HepG2 (cell line): Measurements from ENCODE around the gene SGCE. TPM values are rescaled to one million over a fixed set of nuclear protein-coding genes. Genes with fewer than 3 reads are reported as not detected.
A peak's percentile ranks its signal among the peaks of the same experiment; 100 is the strongest.

Source experiments
- ATF7-NPFF ChIP-seq: sonication (generic); formaldehyde crosslinking; IDR thresholded peaks from 2 replicates; pipeline ENCODE4 v1.8.1; 2023; ENCODE audit warnings: mild to moderate bottlenecking, low read depth, missing genetic modification reagents, moderate library complexity
- HNRNPK ChIP-seq: fragments of 200-400 bp; formaldehyde crosslinking; IDR thresholded peaks from 2 replicates; pipeline ENCODE4 v1.6.1; 2018; ENCODE audit warnings: low read length, low read depth, moderate library complexity, mild to moderate bottlenecking; ENCODE audit not compliant: poor library complexity, severe bottlenecking
- IRX3 ChIP-seq: sonication (generic); formaldehyde crosslinking; IDR thresholded peaks from 2 replicates; pipeline ENCODE4 v1.8.1; 2023; ENCODE audit warnings: mild to moderate bottlenecking, low read depth, missing genetic modification reagents, borderline replicate concordance
- MBD4 ChIP-seq: IDR thresholded peaks from 2 replicates; pipeline ENCODE4 v1.6.1; 2012; ENCODE audit warnings: low read length, inconsistent platforms, borderline replicate concordance
- MED13 ChIP-seq: sonication (generic); formaldehyde crosslinking; IDR thresholded peaks from 2 replicates; pipeline ENCODE4 v1.5.0; 2020; ENCODE audit warnings: missing genetic modification reagents
- NAIF1 ChIP-seq: sonication (generic); formaldehyde crosslinking; IDR thresholded peaks from 2 replicates; pipeline ENCODE4 v1.5.0; 2020; ENCODE audit warnings: mild to moderate bottlenecking, missing genetic modification reagents, borderline replicate concordance
- NR2C2 ChIP-seq: sonication (generic); formaldehyde crosslinking; IDR thresholded peaks from 2 replicates; pipeline ENCODE4 v1.4.0; 2020; ENCODE audit warnings: missing genetic modification reagents, mild to moderate bottlenecking, moderate library complexity, borderline replicate concordance
- REPIN1 ChIP-seq: sonication (generic); formaldehyde crosslinking; IDR thresholded peaks from 2 replicates; pipeline ENCODE4 v1.8.0; 2022; ENCODE audit warnings: missing genetic modification reagents, low read depth, mild to moderate bottlenecking, borderline replicate concordance
- SIX1 ChIP-seq: sonication (generic); formaldehyde crosslinking; IDR thresholded peaks from 2 replicates; pipeline ENCODE4 v1.4.0; 2020; ENCODE audit warnings: missing genetic modification reagents, borderline replicate concordance
- TAF1 ChIP-seq: sonication (generic); formaldehyde crosslinking; IDR thresholded peaks from 2 replicates; pipeline ENCODE4 v1.4.0; 2020; ENCODE audit warnings: missing genetic modification reagents
- YEATS4 ChIP-seq: sonication (generic); formaldehyde crosslinking; IDR thresholded peaks from 2 replicates; pipeline ENCODE4 v1.4.0; 2020; ENCODE audit warnings: missing genetic modification reagents, borderline replicate concordance
- ZHX2 ChIP-seq, 2 experiments: sonication (generic) in 1 of 2; formaldehyde crosslinking in 1 of 2; IDR thresholded peaks; 2 replicates each; pipeline versions ENCODE4 v1.6.1 to v1.9.0; 2014 to 2022; ENCODE audit warnings: antibody characterized with exemption in 1 of 2, borderline replicate concordance in 1 of 2, inconsistent platforms in 1 of 2, low read depth in 1 of 2, missing genetic modification reagents in 1 of 2
- ZMYM4 ChIP-seq: sonication (generic); formaldehyde crosslinking; IDR thresholded peaks from 2 replicates; pipeline ENCODE4 v1.8.1; 2023; ENCODE audit warnings: mild to moderate bottlenecking, missing genetic modification reagents
- ZNF121 ChIP-seq: sonication (generic); formaldehyde crosslinking; IDR thresholded peaks from 2 replicates; pipeline ENCODE4 v1.5.0; 2020; ENCODE audit warnings: mild to moderate bottlenecking, missing genetic modification reagents
- ZNF17 ChIP-seq: sonication (generic); formaldehyde crosslinking; IDR thresholded peaks from 2 replicates; pipeline ENCODE4 v1.5.0; 2020; ENCODE audit warnings: mild to moderate bottlenecking, missing genetic modification reagents
- ZNF256 ChIP-seq: sonication (generic); formaldehyde crosslinking; conservative IDR thresholded peaks from 2 replicates; pipeline ENCODE4 v1.4.0; 2020; ENCODE audit warnings: missing genetic modification reagents
- ZNF264 ChIP-seq: sonication (generic); formaldehyde crosslinking; IDR thresholded peaks from 2 replicates; pipeline ENCODE4 v1.4.0; 2020; ENCODE audit warnings: missing genetic modification reagents
- ZNF850 ChIP-seq: sonication (generic); formaldehyde crosslinking; conservative IDR thresholded peaks from 2 replicates; pipeline ENCODE4 v1.9.0; 2021; ENCODE audit warnings: mild to moderate bottlenecking, missing genetic modification reagents
- polyA plus RNA-seq, 8 experiments: library from polyadenylated mRNA; depleted of rRNA in 3 of 8; stranded (reverse) in 7 of 8; unstranded in 1 of 8; fragments of >200 nt; fragmentation: Illumina TruSeq in 4 of 8; extraction: Trizol in 4 of 8; gene quantifications; 2 replicates each; pipeline versions ENCODE4 v1.2.1 to v1.2.3, GENCODE V29; 2011 to 2016; ENCODE audit warnings: low read depth in 4 of 8, missing spikeins in 1 of 8, mixed read lengths in 1 of 8; ENCODE audit not compliant: insufficient read depth in 1 of 8
- total RNA-seq, 5 experiments: library from RNA; depleted of rRNA; stranded (reverse); fragments of >200 nt; fragmentation: Illumina TruSeq; extraction: Trizol; gene quantifications; 2 replicates each; pipeline ENCODE4 v1.2.3, GENCODE V29; 2016; ENCODE audit warnings: low read depth in 1 of 5
- TF ChIP-seq, protein P1 (sequence below): IDR thresholded peaks from 2 replicates; pipeline ENCODE4 v1.6.1; 2016; ENCODE audit warnings: mild to moderate bottlenecking
- TF ChIP-seq, protein P2 (sequence below): sonication (generic); formaldehyde crosslinking; IDR thresholded peaks from 2 replicates; pipeline ENCODE4 v1.8.1; 2023; ENCODE audit warnings: mild to moderate bottlenecking, moderate library complexity, missing genetic modification reagents

SGCE gene
- total and polyA plus RNA-seq, 2 of the 13 experiments (the other 11 are each of a cell fraction or from before 2014, with no cell fraction given) = 52.3 to 71.1 TPM

DNA sequence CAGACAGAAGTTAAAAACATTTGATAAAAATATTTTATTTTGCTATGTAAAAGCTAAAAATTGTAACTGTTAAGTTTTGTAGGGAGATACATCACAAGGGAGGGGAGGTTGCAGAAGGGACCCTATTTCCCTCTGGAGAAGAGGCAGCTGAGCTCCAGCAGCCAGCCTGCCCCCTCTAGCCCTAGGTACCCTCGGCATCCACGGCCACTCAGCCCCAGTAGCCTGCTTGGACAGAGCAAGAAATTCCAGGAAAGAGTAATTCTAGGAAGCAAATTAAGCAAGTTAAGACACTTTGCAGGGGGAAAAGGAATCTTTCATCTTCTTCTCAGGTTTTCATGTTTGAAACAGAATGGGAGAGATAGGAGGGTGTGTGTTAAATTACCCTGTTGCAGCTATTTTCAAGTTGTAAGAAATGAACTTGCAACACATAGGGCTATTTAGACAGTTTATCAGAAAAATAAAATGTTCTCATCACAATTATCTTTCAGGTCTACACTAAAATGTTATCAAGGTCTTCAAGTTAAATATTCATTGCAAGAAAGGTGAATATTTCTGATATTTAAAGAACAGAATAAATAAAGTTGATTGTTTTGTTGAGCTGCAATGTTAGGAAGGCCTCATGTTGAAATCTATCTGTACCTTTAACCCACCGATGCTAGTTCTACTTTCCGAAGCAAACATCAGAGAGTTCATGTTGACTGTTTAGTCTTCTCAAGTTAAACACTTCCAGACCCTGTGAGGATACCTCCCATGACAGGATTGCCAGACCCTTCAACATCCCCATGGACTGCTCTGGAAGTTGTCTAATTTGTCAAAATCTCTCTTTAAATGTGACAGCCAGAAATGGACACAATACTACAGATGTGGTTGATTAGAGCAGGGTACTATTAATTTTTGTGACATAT lies 5.5 kb downstream of the SGCE start (continued):
- TF ChIP-seq ZNF17 (CRISPR knock-in tag) = no peak
- TF ChIP-seq ZNF264 (CRISPR knock-in tag) = peak; percentile 64; the same call in 1 of the 2 replicates
- no peak for TF ChIP-seq HNRNPK
- peak; percentile 46; the same call in 1 of the 2 replicates for TF ChIP-seq ZMYM4
- TF ChIP-seq REPIN1 (CRISPR knock-in tag) = peak; percentile 34; the same call in 1 of the 2 replicates
- no peak for TF ChIP-seq ZNF256 (CRISPR knock-in tag)
- TF ChIP-seq SIX1 (CRISPR knock-in tag) = peak; percentile 52; the same call in 1 of the 2 replicates
- no peak for TF ChIP-seq IRX3 (CRISPR knock-in tag)
- TF ChIP-seq ATF7-NPFF (CRISPR knock-in tag) = no peak
- no peak for TF ChIP-seq ZNF850 (CRISPR knock-in tag)
- TF ChIP-seq ZNF121 (CRISPR knock-in tag) = peak; percentile 25; the same call in 1 of the 2 replicates
- peak; percentile 79; the same call in 1 of the 2 replicates for TF ChIP-seq MED13 (CRISPR knock-in tag)
- no peak for TF ChIP-seq ZHX2 (IDR thresholded peaks at IDR 0.05; ENCODE audit: low read depth)
- TF ChIP-seq ZHX2 (CRISPR knock-in tag; IDR thresholded peaks at IDR 0.05; ENCODE audit: borderline replicate concordance) = no peak
- TF ChIP-seq, protein P1, sequence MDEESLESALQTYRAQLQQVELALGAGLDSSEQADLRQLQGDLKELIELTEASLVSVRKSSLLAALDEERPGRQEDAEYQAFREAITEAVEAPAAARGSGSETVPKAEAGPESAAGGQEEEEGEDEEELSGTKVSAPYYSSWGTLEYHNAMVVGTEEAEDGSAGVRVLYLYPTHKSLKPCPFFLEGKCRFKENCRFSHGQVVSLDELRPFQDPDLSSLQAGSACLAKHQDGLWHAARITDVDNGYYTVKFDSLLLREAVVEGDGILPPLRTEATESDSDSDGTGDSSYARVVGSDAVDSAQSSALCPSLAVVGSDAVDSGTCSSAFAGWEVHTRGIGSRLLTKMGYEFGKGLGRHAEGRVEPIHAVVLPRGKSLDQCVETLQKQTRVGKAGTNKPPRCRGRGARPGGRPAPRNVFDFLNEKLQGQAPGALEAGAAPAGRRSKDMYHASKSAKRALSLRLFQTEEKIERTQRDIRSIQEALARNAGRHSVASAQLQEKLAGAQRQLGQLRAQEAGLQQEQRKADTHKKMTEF (CRISPR knock-in tag) = peak; percentile 71; the same call in 1 of the 2 replicates
- TF ChIP-seq, protein P2, sequence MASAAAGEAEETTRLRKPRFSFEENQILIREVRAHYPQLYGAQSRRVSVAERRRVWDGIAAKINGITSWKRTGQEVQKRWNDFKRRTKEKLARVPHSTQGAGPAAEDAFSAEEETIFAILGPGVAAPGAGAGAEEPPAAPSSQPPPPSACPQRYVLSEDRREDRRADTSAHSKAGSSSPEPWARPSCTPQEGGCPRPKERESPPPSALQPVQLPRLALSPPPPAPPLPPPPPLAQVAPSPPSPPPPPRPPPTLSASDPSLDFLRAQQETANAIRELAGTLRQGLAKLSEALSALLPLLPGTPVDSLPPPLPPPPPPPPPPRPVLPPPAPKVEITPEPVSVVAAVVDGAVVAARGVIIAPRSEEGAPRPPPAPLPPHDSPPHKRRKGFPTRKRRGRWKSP = peak; percentile 24; the same call in 1 of the 2 replicates
- 0 out of 2 replicates have a peak, but pooled peaks have one; percentile 26 for TF ChIP-seq TAF1 (CRISPR knock-in tag)
- TF ChIP-seq YEATS4 (CRISPR knock-in tag) = no peak
- peak; percentile 69; the same call in 1 of the 2 replicates for TF ChIP-seq MBD4
- TF ChIP-seq NR2C2 = peak; percentile 49; the same call in 1 of the 2 replicates
- no peak for TF ChIP-seq NAIF1 (CRISPR knock-in tag)
